A549 (cell line): ENCODE results near the gene AAMDC. TPM values are rescaled to one million over a fixed set of nuclear protein-coding genes. Genes with fewer than 3 reads are reported as not detected.

Experiments used
- ATAC-seq, 2 experiments: fragments of 200-7000 bp in 1 of 2; fragments of >200 bp in 1 of 2; cut with Nextera tagmentation in 1 of 2; cut with Tn5 transposase in 1 of 2; 3 replicates each; pipeline versions ENCODE4 v1.8.0 to v1.9.1; 2018 to 2020; ENCODE audit warnings: mild to moderate bottlenecking in 1 of 2, moderate library complexity in 1 of 2
- CTCF ChIA-PET: fragments of 300-600 bp; sonication (Branson Sonifier 250); formaldehyde crosslinking; extraction: SDS; loops from one replicate; lab custom pipeline; 2021; ENCODE audit warnings: antibody characterized with exemption, inconsistent platforms; lab: Yijun Ruan, JAX
- POLR2A ChIA-PET: fragments of 350-600 bp; formaldehyde crosslinking; extraction: SDS; loops from one replicate; lab custom pipeline; 2021; ENCODE audit warnings: antibody characterized with exemption, inconsistent platforms; lab: Yijun Ruan, JAX
- DNase-seq, 2 experiments: peaks; one replicate each; pipeline versions ENCODE4 v3.0.0 to v3.0.0-alpha.2; 2011 to 2016; ENCODE audit warnings: low read depth in 1 of 2, low spot score in 1 of 2
- FAIRE-seq: peaks from 2 replicates; lab custom pipeline; 2011; peaks lifted over from hg19 to GRCh38; lab: Jason Lieb, UNC
- H3K27ac ChIP-seq, 2 experiments: fragments of >200 bp; sonication (Bioruptor Twin); formaldehyde crosslinking; 3 replicates each; pipeline ENCODE4 v1.5.1; 2016 to 2017
- H3K4me1 ChIP-seq: fragments of >200 bp; sonication (Bioruptor Twin); formaldehyde crosslinking; 3 replicates; pipeline ENCODE4 v1.6.1; 2016
- H3K4me2 ChIP-seq: fragments of >200 bp; sonication (Bioruptor Twin); formaldehyde crosslinking; 3 replicates; pipeline ENCODE4 v1.6.1; 2016
- H3K4me3 ChIP-seq: fragments of >200 bp; sonication (Bioruptor Twin); formaldehyde crosslinking; 3 replicates; pipeline ENCODE4 v1.5.1; 2016
- H3K9me3 ChIP-seq: fragments of >200 bp; sonication (Bioruptor Twin); formaldehyde crosslinking; 3 replicates; pipeline ENCODE4 v1.6.1; 2016
- BHLHE40 ChIP-seq: IDR thresholded peaks from 2 replicates; pipeline ENCODE4 v1.6.1; 2012; ENCODE audit warnings: low read depth, low read length, inconsistent platforms
- EHMT2 ChIP-seq: fragments of 200-600 bp; sonication (generic); IDR thresholded peaks from 2 replicates; pipeline ENCODE4 v1.6.1; 2016; ENCODE audit warnings: antibody characterized with exemption, low read depth, mild to moderate bottlenecking, moderate library complexity
- EP300 ChIP-seq, 2 experiments: fragments of >200 bp; sonication (Bioruptor Twin); formaldehyde crosslinking; IDR thresholded peaks; 2 replicates in 1 of 2; 3 replicates in 1 of 2; pipeline ENCODE4 v1.6.1; 2016 to 2017
- FOSB ChIP-seq: fragments of 250-450 bp; sonication (Bioruptor Pico); IDR thresholded peaks from 2 replicates; pipeline ENCODE4 v1.5.0; 2020; ENCODE audit warnings: mild to moderate bottlenecking, moderate library complexity
- FOXS1 ChIP-seq: fragments of 250-450 bp; sonication (Bioruptor Pico); IDR thresholded peaks from 2 replicates; pipeline ENCODE4 v1.5.0; 2020; ENCODE audit warnings: mild to moderate bottlenecking, moderate library complexity
- GATA3 ChIP-seq: IDR thresholded peaks from 2 replicates; pipeline ENCODE4 v1.6.1; 2012; ENCODE audit warnings: borderline replicate concordance
- HOXB13 ChIP-seq: fragments of 250-450 bp; sonication (Bioruptor Pico); IDR thresholded peaks from 2 replicates; pipeline ENCODE4 v1.5.0; 2020; ENCODE audit warnings: low read depth, mild to moderate bottlenecking, moderate library complexity
- HOXB5 ChIP-seq: fragments of 250-450 bp; sonication (Bioruptor Pico); IDR thresholded peaks from 2 replicates; pipeline ENCODE4 v1.5.0; 2020; ENCODE audit warnings: mild to moderate bottlenecking, moderate library complexity
- JUN ChIP-seq, 2 experiments: fragments of >200 bp; sonication (Bioruptor Twin); formaldehyde crosslinking; IDR thresholded peaks; 2 replicates in 1 of 2; 3 replicates in 1 of 2; pipeline ENCODE4 v1.6.1; 2016 to 2017
- JUNB ChIP-seq: fragments of >200 bp; sonication (Bioruptor Twin); formaldehyde crosslinking; IDR thresholded peaks from 2 replicates; pipeline ENCODE4 v1.6.1; 2016
- KDM5A ChIP-seq: fragments of 200-600 bp; sonication (generic); IDR thresholded peaks from 2 replicates; pipeline ENCODE4 v1.6.1; 2016; ENCODE audit warnings: antibody characterized with exemption, mild to moderate bottlenecking
- MYC ChIP-seq: IDR thresholded peaks from 2 replicates; pipeline ENCODE4 v1.6.1; 2012; ENCODE audit warnings: mild to moderate bottlenecking, inconsistent platforms, low read length, improper control_type of control experiment, borderline replicate concordance
- NFE2L2 ChIP-seq: fragments of 150-350 bp; conservative IDR thresholded peaks from 2 replicates; pipeline ENCODE4 v1.6.1; 2014; ENCODE audit warnings: low read length
- RCOR1 ChIP-seq: fragments of 150-350 bp; IDR thresholded peaks from 2 replicates; pipeline ENCODE4 v1.6.1; 2014; ENCODE audit warnings: antibody characterized with exemption, low read length, low read depth
- RFX5 ChIP-seq: fragments of 450-650 bp; IDR thresholded peaks from 2 replicates; pipeline ENCODE4 v1.7.1; 2014; ENCODE audit warnings: antibody characterized with exemption, mild to moderate bottlenecking, moderate library complexity
- RNF2 ChIP-seq: fragments of 200-600 bp; sonication (generic); IDR thresholded peaks from 2 replicates; pipeline ENCODE4 v1.6.1; 2016; ENCODE audit warnings: low read depth, mild to moderate bottlenecking, antibody characterized with exemption, moderate library complexity, borderline replicate concordance
- TP53 ChIP-seq: fragments of 250-450 bp; sonication (Bioruptor Pico); IDR thresholded peaks from 2 replicates; pipeline ENCODE4 v1.5.0; 2021; ENCODE audit warnings: mild to moderate bottlenecking, moderate library complexity
- ZFP36 ChIP-seq: fragments of 450-650 bp; IDR thresholded peaks from 2 replicates; pipeline ENCODE4 v1.6.1; 2014; ENCODE audit warnings: borderline replicate concordance; ENCODE audit not compliant: partially characterized antibody
- ZNF302 ChIP-seq: fragments of 250-450 bp; sonication (Bioruptor Pico); IDR thresholded peaks from 2 replicates; pipeline ENCODE4 v1.9.0; 2021; ENCODE audit warnings: inconsistent platforms, mild to moderate bottlenecking, moderate library complexity
- ZSCAN20 ChIP-seq: fragments of 250-450 bp; sonication (Bioruptor Pico); IDR thresholded peaks from 2 replicates; pipeline ENCODE4 v1.8.0; 2022; ENCODE audit warnings: mild to moderate bottlenecking, moderate library complexity
- WGBS: methylation state at CpG from one replicate; pipeline ENCODE4 v1.1.6; 2017; ENCODE audit errors: missing lambda C conversion rate; 5-methylcytosine and 5-hydroxymethylcytosine counted together
- polyA plus RNA-seq, 4 experiments: library from polyadenylated mRNA; depleted of rRNA in 3 of 4; stranded (reverse); fragments of >200 nt; fragmentation: RNase III in 1 of 4; extraction: RNeasy Plus Mini Kit Qiagen cat#74134 plus additional on column Dnase treatment in 1 of 4; gene quantifications; 2 replicates in 3 of 4; 3 replicates in 1 of 4; pipeline ENCODE4 v1.2.3, GENCODE V29; 2011 to 2017
- TF ChIP-seq, protein P1 (sequence below): fragments of 250-450 bp; sonication (Bioruptor Pico); IDR thresholded peaks from 2 replicates; pipeline ENCODE4 v1.5.0; 2020; ENCODE audit warnings: low read depth, mild to moderate bottlenecking, moderate library complexity
- TF ChIP-seq, protein P2 (sequence below): fragments of 150-350 bp; IDR thresholded peaks from 2 replicates; pipeline ENCODE4 v1.6.1; 2014; ENCODE audit warnings: low read depth, mild to moderate bottlenecking, low read length
- TF ChIP-seq, protein P3 (sequence below): IDR thresholded peaks from 2 replicates; pipeline ENCODE4 v1.6.1; 2012
- TF ChIP-seq, protein P4 (sequence below): fragments of >200 bp; sonication (Bioruptor Twin); formaldehyde crosslinking; IDR thresholded peaks from 3 replicates; pipeline ENCODE4 v1.6.1; 2016
- TF ChIP-seq, protein P5 (sequence below): fragments of 200-600 bp; sonication (generic); IDR thresholded peaks from 2 replicates; pipeline ENCODE4 v1.6.1; 2016; ENCODE audit warnings: antibody characterized with exemption, mild to moderate bottlenecking, moderate library complexity
- TF ChIP-seq, protein P6 (sequence below): fragments of 450-650 bp; IDR thresholded peaks from 2 replicates; pipeline ENCODE4 v1.6.1; 2014; ENCODE audit warnings: antibody characterized with exemption
- TF ChIP-seq, protein P7 (sequence below): fragments of 250-450 bp; sonication (Bioruptor Pico); IDR thresholded peaks from 2 replicates; pipeline ENCODE4 v1.5.0; 2021; ENCODE audit warnings: mild to moderate bottlenecking, moderate library complexity, borderline replicate concordance

AAMDC gene
- polyA plus RNA-seq, 2 of the 4 experiments (the other 2 are of a cell fraction) = 25.4 to 36.5 TPM

DNA sequence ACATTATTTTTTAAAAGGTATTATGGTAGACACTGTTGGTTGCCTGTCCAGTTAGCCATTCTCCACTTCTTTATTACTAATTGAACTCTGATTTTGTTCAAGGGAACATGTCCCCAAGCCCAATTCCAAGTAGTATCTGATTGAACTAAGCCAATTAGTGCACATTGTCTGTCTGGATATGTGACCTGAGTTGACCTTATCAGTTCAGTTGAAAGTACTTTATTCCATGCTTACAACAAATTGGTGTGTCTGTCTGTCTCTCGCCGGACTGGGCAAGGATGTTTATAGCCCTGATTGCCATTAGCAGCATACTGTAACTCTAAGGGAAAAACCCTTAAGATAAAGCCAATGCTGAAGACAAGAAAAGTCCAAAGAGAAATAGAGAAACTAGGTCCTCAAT, 87.9 kb downstream of the AAMDC start:
- CTCF ChIA-PET = no interaction called here
- no peak for ATAC-seq
- H3K4me1 ChIP-seq = peaks cover 3% of the 10 kb centered on the region

DNA sequence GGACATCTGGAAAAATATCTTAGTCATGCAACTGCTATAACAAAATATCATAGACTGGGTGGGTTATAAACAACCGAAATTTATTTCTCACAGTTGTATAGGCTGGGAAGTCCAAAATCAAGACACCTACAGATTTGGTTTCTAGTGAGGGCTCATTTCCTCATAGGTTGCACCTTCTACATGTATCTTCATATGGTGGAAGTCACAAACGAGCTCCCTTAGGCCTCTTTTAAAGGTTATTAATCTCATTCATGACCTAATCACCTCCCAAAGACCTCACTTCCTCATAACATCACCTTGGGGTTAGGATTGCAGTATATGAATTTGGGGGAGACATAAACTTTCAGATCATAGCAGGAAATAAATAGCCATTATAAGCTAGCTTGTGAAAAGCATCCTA, 88.3 kb downstream of the AAMDC start:
- ATAC-seq (no peak), FAIRE-seq (no peak), DNase-seq (no peak)
- 79% methylated on average over 2 of the region's 2 CpGs for WGBS
- Histone ChIP-seq H3K27ac (no peak overlapping the region), H3K9me3 (no peaks in the 10 kb centered on the region), H3K4me3 (no peak overlapping the region), H3K4me2 (no peak overlapping the region), H3K4me1 (peaks cover 7% of the 10 kb centered on the region)
- ChIA-PET POLR2A (no interaction called here), CTCF (no interaction called here)
- TF ChIP-seq NFE2L2 (no peak), BHLHE40 (no peak), TP53 (CRISPR knock-in tag) (no peak), HOXB5 (CRISPR knock-in tag) (no peak), FOSB (CRISPR knock-in tag) (no peak), ZFP36 (no peak), RNF2 (no peak), FOXS1 (CRISPR knock-in tag) (no peak), RFX5 (no peak), MYC (no peak), GATA3 (no peak)
- TF ChIP-seq, protein P1, sequence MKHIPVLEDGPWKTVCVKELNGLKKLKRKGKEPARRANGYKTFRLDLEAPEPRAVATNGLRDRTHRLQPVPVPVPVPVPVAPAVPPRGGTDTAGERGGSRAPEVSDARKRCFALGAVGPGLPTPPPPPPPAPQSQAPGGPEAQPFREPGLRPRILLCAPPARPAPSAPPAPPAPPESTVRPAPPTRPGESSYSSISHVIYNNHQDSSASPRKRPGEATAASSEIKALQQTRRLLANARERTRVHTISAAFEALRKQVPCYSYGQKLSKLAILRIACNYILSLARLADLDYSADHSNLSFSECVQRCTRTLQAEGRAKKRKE (CRISPR knock-in tag) = no peak
- TF ChIP-seq, protein P2, sequence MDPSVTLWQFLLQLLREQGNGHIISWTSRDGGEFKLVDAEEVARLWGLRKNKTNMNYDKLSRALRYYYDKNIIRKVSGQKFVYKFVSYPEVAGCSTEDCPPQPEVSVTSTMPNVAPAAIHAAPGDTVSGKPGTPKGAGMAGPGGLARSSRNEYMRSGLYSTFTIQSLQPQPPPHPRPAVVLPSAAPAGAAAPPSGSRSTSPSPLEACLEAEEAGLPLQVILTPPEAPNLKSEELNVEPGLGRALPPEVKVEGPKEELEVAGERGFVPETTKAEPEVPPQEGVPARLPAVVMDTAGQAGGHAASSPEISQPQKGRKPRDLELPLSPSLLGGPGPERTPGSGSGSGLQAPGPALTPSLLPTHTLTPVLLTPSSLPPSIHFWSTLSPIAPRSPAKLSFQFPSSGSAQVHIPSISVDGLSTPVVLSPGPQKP = no peak
- TF ChIP-seq, protein P3, sequence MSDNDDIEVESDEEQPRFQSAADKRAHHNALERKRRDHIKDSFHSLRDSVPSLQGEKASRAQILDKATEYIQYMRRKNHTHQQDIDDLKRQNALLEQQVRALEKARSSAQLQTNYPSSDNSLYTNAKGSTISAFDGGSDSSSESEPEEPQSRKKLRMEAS = no peak
- TF ChIP-seq, protein P4, sequence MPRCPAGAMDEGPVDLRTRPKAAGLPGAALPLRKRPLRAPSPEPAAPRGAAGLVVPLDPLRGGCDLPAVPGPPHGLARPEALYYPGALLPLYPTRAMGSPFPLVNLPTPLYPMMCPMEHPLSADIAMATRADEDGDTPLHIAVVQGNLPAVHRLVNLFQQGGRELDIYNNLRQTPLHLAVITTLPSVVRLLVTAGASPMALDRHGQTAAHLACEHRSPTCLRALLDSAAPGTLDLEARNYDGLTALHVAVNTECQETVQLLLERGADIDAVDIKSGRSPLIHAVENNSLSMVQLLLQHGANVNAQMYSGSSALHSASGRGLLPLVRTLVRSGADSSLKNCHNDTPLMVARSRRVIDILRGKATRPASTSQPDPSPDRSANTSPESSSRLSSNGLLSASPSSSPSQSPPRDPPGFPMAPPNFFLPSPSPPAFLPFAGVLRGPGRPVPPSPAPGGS = no peak
- TF ChIP-seq, protein P5, sequence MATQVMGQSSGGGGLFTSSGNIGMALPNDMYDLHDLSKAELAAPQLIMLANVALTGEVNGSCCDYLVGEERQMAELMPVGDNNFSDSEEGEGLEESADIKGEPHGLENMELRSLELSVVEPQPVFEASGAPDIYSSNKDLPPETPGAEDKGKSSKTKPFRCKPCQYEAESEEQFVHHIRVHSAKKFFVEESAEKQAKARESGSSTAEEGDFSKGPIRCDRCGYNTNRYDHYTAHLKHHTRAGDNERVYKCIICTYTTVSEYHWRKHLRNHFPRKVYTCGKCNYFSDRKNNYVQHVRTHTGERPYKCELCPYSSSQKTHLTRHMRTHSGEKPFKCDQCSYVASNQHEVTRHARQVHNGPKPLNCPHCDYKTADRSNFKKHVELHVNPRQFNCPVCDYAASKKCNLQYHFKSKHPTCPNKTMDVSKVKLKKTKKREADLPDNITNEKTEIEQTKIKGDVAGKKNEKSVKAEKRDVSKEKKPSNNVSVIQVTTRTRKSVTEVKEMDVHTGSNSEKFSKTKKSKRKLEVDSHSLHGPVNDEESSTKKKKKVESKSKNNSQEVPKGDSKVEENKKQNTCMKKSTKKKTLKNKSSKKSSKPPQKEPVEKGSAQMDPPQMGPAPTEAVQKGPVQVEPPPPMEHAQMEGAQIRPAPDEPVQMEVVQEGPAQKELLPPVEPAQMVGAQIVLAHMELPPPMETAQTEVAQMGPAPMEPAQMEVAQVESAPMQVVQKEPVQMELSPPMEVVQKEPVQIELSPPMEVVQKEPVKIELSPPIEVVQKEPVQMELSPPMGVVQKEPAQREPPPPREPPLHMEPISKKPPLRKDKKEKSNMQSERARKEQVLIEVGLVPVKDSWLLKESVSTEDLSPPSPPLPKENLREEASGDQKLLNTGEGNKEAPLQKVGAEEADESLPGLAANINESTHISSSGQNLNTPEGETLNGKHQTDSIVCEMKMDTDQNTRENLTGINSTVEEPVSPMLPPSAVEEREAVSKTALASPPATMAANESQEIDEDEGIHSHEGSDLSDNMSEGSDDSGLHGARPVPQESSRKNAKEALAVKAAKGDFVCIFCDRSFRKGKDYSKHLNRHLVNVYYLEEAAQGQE = no peak
- TF ChIP-seq, protein P6, sequence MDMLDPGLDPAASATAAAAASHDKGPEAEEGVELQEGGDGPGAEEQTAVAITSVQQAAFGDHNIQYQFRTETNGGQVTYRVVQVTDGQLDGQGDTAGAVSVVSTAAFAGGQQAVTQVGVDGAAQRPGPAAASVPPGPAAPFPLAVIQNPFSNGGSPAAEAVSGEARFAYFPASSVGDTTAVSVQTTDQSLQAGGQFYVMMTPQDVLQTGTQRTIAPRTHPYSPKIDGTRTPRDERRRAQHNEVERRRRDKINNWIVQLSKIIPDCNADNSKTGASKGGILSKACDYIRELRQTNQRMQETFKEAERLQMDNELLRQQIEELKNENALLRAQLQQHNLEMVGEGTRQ = no peak

More for the DNA sequence above, 87.9 kb downstream of the AAMDC start:
- DNase-seq = no peak
- no peak for FAIRE-seq
- H3K27ac ChIP-seq = no peak overlapping the region
- TF ChIP-seq JUN (IDR thresholded peaks at IDR 0.05) (no peak), KDM5A (no peak), ZNF302 (no peak), ZSCAN20 (CRISPR knock-in tag) (no peak), GATA3 (no peak), JUNB (no peak), HOXB13 (CRISPR knock-in tag) (no peak), EHMT2 (no peak), FOXS1 (CRISPR knock-in tag) (no peak), EP300 (IDR thresholded peaks at IDR 0.05) (no peak), RCOR1 (no peak)
- TF ChIP-seq, protein P7, sequence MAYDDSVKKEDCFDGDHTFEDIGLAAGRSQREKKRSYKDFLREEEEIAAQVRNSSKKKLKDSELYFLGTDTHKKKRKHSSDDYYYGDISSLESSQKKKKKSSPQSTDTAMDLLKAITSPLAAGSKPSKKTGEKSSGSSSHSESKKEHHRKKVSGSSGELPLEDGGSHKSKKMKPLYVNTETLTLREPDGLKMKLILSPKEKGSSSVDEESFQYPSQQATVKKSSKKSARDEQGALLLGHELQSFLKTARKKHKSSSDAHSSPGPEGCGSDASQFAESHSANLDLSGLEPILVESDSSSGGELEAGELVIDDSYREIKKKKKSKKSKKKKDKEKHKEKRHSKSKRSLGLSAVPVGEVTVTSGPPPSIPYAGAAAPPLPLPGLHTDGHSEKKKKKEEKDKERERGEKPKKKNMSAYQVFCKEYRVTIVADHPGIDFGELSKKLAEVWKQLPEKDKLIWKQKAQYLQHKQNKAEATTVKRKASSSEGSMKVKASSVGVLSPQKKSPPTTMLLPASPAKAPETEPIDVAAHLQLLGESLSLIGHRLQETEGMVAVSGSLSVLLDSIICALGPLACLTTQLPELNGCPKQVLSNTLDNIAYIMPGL = no peak
- TF ChIP-seq, protein P2 = no peak
- TF ChIP-seq, protein P6 = no peak
- WGBS = 90% methylated on average over 2 of the region's 2 CpGs
- no peak overlapping the region for H3K4me2 ChIP-seq
- POLR2A ChIA-PET = no interaction called here
- H3K9me3 ChIP-seq = no peaks in the 10 kb centered on the region
- H3K4me3 ChIP-seq = no peak overlapping the region
